GM12801 (cell line): Measurements from ENCODE around the gene HGFAC.

ENCODE experiments used
- CTCF ChIP-seq: IDR thresholded peaks from one replicate; pipeline ENCODE4 v1.5.1; 2011; ENCODE audit warnings: control low read depth; ENCODE audit not compliant: insufficient read length; ENCODE audit errors: extremely low read depth

The HGFAC gene

GRCh38 chr4:3427706-3428446 is 13.9 kb upstream of the HGFAC start:
- no peak for TF ChIP-seq CTCF

- no peak for TF ChIP-seq CTCF
Measured at GRCh38 chr4:3429651-3430050, 12.1 kb upstream of the HGFAC start.

- no peak for TF ChIP-seq CTCF
Measured at GRCh38 chr4:3430524-3430923, 11.2 kb upstream of the HGFAC start.

GRCh38 chr4:3431446-3431993 is 10.2 kb upstream of the HGFAC start:
- no peak for TF ChIP-seq CTCF

GRCh38 chr4:3432381-3432790 is 9.4 kb upstream of the HGFAC start:
- no peak for TF ChIP-seq CTCF

GRCh38 chr4:3433138-3433869 is 8.5 kb upstream of the HGFAC start:
- no peak for TF ChIP-seq CTCF

GRCh38 chr4:3434881-3435685 is 6.7 kb upstream of the HGFAC start:
- TF ChIP-seq CTCF, result no peak
